Calu3 (cell line): ENCODE measurements around the gene C16orf87. TPM values are rescaled to one million over a fixed set of nuclear protein-coding genes. Genes with fewer than 3 reads are reported as not detected.

Source experiments
- BruUV-seq: library from RNA; stranded (reverse); fragments of 400-500 nt; replicated peaks from 2 replicates; lab custom pipeline; 2021; lab: Mats Ljungman, UMichigan
- CTCF ChIA-PET: fragments of 300-600 bp; sonication (Branson Sonifier 250); formaldehyde crosslinking; loops from one replicate; lab custom pipeline; 2022; ENCODE audit warnings: antibody characterized with exemption; lab: Charles Lee
- DNase-seq: peaks from one replicate; pipeline ENCODE4 v3.0.0; 2022
- H3K27ac Mint-ChIP-seq: one replicate; pipeline ENCODE4 v1.8.0; 2022; ENCODE audit warnings: mixed read lengths; ENCODE audit not compliant: unreplicated experiment
- H3K27me3 Mint-ChIP-seq: one replicate; pipeline ENCODE4 v1.8.0; 2022; ENCODE audit warnings: mixed read lengths; ENCODE audit not compliant: unreplicated experiment
- H3K36me3 Mint-ChIP-seq: one replicate; pipeline ENCODE4 v1.8.0; 2022; ENCODE audit warnings: mild to moderate bottlenecking, moderate library complexity, mixed read lengths; ENCODE audit not compliant: insufficient read depth, unreplicated experiment
- H3K4me1 Mint-ChIP-seq: one replicate; pipeline ENCODE4 v1.8.0; 2022; ENCODE audit warnings: mild to moderate bottlenecking, low read depth, mixed read lengths; ENCODE audit not compliant: unreplicated experiment
- H3K4me3 Mint-ChIP-seq: one replicate; pipeline ENCODE4 v1.8.0; 2022; ENCODE audit warnings: mild to moderate bottlenecking, low read depth, moderate library complexity, mixed read lengths; ENCODE audit not compliant: unreplicated experiment
- H3K9me3 Mint-ChIP-seq: one replicate; pipeline ENCODE4 v1.8.0; 2022; ENCODE audit warnings: low read depth, mixed read lengths; ENCODE audit not compliant: unreplicated experiment
- intact Hi-C: fragments of 100-400 bp; cut with micrococcal nuclease; formaldehyde crosslinking; loops from one replicate; pipeline ENCODE4 v1.10.0; 2022; ENCODE audit not compliant: unreplicated experiment
- total RNA-seq: library from RNA; stranded (reverse); gene quantifications from 2 replicates; pipeline ENCODE4 v1.2.3, GENCODE V29; 2022
- TF ChIP-seq, protein P1 (sequence below): fragments of 200-600 bp; IDR thresholded peaks from one replicate; pipeline ENCODE4 v1.8.0; 2022; ENCODE audit warnings: antibody characterized with exemption; ENCODE audit not compliant: unreplicated experiment

The C16orf87 gene
- total RNA-seq, 1 experiment from 2014 or later, result 11.6 TPM

- TF ChIP-seq, protein P1, sequence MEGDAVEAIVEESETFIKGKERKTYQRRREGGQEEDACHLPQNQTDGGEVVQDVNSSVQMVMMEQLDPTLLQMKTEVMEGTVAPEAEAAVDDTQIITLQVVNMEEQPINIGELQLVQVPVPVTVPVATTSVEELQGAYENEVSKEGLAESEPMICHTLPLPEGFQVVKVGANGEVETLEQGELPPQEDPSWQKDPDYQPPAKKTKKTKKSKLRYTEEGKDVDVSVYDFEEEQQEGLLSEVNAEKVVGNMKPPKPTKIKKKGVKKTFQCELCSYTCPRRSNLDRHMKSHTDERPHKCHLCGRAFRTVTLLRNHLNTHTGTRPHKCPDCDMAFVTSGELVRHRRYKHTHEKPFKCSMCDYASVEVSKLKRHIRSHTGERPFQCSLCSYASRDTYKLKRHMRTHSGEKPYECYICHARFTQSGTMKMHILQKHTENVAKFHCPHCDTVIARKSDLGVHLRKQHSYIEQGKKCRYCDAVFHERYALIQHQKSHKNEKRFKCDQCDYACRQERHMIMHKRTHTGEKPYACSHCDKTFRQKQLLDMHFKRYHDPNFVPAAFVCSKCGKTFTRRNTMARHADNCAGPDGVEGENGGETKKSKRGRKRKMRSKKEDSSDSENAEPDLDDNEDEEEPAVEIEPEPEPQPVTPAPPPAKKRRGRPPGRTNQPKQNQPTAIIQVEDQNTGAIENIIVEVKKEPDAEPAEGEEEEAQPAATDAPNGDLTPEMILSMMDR, result no peak
- H3K9me3 Mint-ChIP-seq, result peaks cover 4% of the 10 kb centered on the region
- BruUV-seq, result no TSS peak
- no peak for DNase-seq
- H3K4me3 Mint-ChIP-seq, result no peak overlapping the region
- H3K27ac Mint-ChIP-seq, result no peak overlapping the region
- peaks cover 8% of the 10 kb centered on the region for H3K4me1 Mint-ChIP-seq
- intact Hi-C loops, result no loop called here
- no peaks in the 10 kb centered on the region for H3K36me3 Mint-ChIP-seq
- CTCF ChIA-PET, result no interaction called here
- H3K27me3 Mint-ChIP-seq, result no peaks in the 10 kb centered on the region
Measured at GRCh38 chr16:46844771-46845170, 13.8 kb upstream of the C16orf87 start.

DNA sequence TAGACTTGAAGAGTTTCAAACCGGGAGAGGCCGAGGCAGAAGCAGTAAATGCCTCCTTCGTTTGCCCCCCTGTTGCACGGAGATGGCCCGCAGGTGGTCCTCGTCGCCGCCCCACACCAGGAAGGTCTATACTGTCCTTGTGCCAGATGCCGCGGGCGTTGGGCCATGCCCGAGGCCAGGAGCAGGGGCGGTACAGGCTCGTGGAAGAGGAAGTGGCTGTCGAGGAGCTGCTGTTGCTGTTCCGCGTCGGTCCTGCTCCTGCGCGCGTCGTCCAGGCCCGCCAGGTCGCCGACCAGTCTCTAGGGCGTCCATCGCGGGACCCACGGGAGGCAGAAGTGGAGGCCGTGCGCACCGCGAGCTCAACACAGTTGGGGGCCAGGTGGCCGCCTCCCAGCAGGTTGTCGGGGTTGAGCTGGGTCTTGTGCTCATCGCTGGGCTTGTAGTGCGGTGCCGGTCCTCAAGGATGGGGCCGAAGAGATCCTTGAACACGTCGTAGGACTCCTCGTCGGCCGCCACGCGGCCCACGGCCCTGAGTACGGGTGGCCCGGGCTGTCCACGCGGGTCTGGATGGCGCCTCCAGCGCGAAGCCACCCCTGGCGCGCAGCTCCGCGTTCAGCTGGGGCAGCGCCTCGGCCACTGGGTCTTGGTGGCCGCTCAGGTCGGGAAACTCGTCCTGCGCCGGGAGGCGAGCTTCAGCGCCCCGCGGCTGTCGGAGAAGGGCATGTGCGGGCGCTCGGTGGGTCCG lies 13.1 kb upstream of the C16orf87 start:
- intact Hi-C loops, result no loop called here
- no peaks in the 10 kb centered on the region for H3K36me3 Mint-ChIP-seq
- peaks cover 4% of the 10 kb centered on the region for H3K9me3 Mint-ChIP-seq
- H3K4me1 Mint-ChIP-seq, result peaks cover 8% of the 10 kb centered on the region
- CTCF ChIA-PET, result interaction anchor here (0.7 kb wide), 1 partner anchor 10 kb away, joined by 5 read pairs; no protein-coding TSS in a partner anchor
- no peak overlapping the region for H3K4me3 Mint-ChIP-seq
- H3K27ac Mint-ChIP-seq, result no peak overlapping the region
- no peak for DNase-seq
- no TSS peak for BruUV-seq
- no peaks in the 10 kb centered on the region for H3K27me3 Mint-ChIP-seq
- TF ChIP-seq, protein P1, result no peak

GRCh38 chr16:46842192-46842895 lies 11.4 kb upstream of the C16orf87 start:
- CTCF ChIA-PET, result no interaction called here
- intact Hi-C loops, result no loop called here
- H3K9me3 Mint-ChIP-seq, result peaks cover 4% of the 10 kb centered on the region

DNA sequence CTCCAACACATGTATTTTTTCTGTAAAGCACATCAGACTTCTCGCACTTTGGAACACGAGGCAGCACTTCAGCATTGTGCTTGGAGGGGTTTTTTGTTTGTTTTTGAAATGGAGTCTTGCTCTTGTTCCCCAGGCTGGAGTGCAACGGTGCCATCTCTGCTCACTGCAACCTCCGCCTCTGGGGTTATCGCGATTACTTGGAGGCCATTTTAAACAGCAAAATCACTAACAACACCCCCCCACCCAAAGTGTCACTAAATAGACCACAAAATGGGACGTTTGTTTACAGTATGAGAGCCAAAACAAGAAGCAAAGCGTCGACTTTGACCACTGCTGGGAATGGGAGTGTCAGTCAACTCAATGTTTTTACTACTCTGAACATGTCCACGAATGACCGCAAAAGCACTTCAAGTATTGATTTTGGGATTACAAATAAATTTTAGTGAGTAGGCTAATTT lies 9.0 kb upstream of the C16orf87 start:
- no TSS peak for BruUV-seq
- Mint-ChIP-seq H3K27me3 (no peaks in the 10 kb centered on the region), H3K4me1 (peaks cover 13% of the 10 kb centered on the region), H3K4me3 (no peak overlapping the region), H3K36me3 (no peaks in the 10 kb centered on the region), H3K9me3 (peaks cover 4% of the 10 kb centered on the region), H3K27ac (no peak overlapping the region)
- TF ChIP-seq, protein P1, result no peak
- DNase-seq, result no peak
- intact Hi-C loops, result no loop called here
- CTCF ChIA-PET, result interaction anchor here (0.6 to 0.9 kb wide), 2 partner anchors 16 to 27 kb away, joined by 3 read pairs; no protein-coding TSS in a partner anchor

More at GRCh38 chr16:46842192-46842895, 11.4 kb upstream of the C16orf87 start:
- Mint-ChIP-seq H3K36me3 (no peaks in the 10 kb centered on the region), H3K27ac (no peak overlapping the region), H3K27me3 (no peaks in the 10 kb centered on the region), H3K4me3 (no peak overlapping the region), H3K4me1 (peaks cover 8% of the 10 kb centered on the region)
- BruUV-seq, result no TSS peak
- DNase-seq, result no peak
- TF ChIP-seq, protein P1, result no peak
